Measurements from ENCODE around the gene FICD.
A peak's percentile ranks its signal among the peaks of the same experiment; 100 is the strongest.

FICD gene

GRCh38 chr12:108514973-108515814 lies at the start of gene FICD:
FICD (plus strand) TSS chr12:108515277; CDS start chr12:108516973, 1,696 bp downstream.
- H3K4me1 ChIP-seq (ENCODE audit: control insufficient read depth, insufficient read depth, low read length): peaks cover 10% of the 10 kb centered on the region
- H3K36me3 ChIP-seq (ENCODE audit: control insufficient read depth, insufficient read depth, low read length): peaks cover 16% of the 10 kb centered on the region
- H3K9ac ChIP-seq (ENCODE audit: low read length): peak within 1 kb of the TSS; percentile 84
- peak within 1 kb of the TSS; percentile 95 for H3K4me3 ChIP-seq (ENCODE audit: low read length)
- peak within 1 kb of the TSS; percentile 43 for H3K27ac ChIP-seq (ENCODE audit: low read depth, low read length)
- H3K27me3 ChIP-seq (ENCODE audit: control insufficient read depth, insufficient read depth, low read length): no peaks in the 10 kb centered on the region

- H3K27ac ChIP-seq (ENCODE audit: low read depth, low read length): no peak overlapping the region
- no peaks in the 10 kb centered on the region for H3K27me3 ChIP-seq (ENCODE audit: control insufficient read depth, insufficient read depth, low read length)
- H3K4me3 ChIP-seq (ENCODE audit: low read length): no peak overlapping the region
- H3K9ac ChIP-seq (ENCODE audit: low read length): no peak overlapping the region
- H3K4me1 ChIP-seq (ENCODE audit: control insufficient read depth, insufficient read depth, low read length): no peaks in the 10 kb centered on the region
- H3K36me3 ChIP-seq (ENCODE audit: control insufficient read depth, insufficient read depth, low read length): no peaks in the 10 kb centered on the region
These were observed 49.7 kb upstream of the FICD start for GRCh38 chr12:108465417-108465816.

- Histone ChIP-seq H3K27me3 (ENCODE audit: control insufficient read depth, insufficient read depth, low read length) (no peaks in the 10 kb centered on the region), H3K36me3 (ENCODE audit: control insufficient read depth, insufficient read depth, low read length) (no peaks in the 10 kb centered on the region), H3K4me3 (ENCODE audit: low read length) (no peak overlapping the region), H3K9ac (ENCODE audit: low read length) (no peak overlapping the region), H3K27ac (ENCODE audit: low read depth, low read length) (no peak overlapping the region), H3K4me1 (ENCODE audit: control insufficient read depth, insufficient read depth, low read length) (no peaks in the 10 kb centered on the region)
These were observed 46.7 kb upstream of the FICD start for GRCh38 chr12:108468196-108468968.

- Histone ChIP-seq H3K4me1 (ENCODE audit: control insufficient read depth, insufficient read depth, low read length) (no peaks in the 10 kb centered on the region), H3K27me3 (ENCODE audit: control insufficient read depth, insufficient read depth, low read length) (no peaks in the 10 kb centered on the region), H3K36me3 (ENCODE audit: control insufficient read depth, insufficient read depth, low read length) (no peaks in the 10 kb centered on the region), H3K9ac (ENCODE audit: low read length) (no peak overlapping the region), H3K4me3 (ENCODE audit: low read length) (no peak overlapping the region), H3K27ac (ENCODE audit: low read depth, low read length) (no peak overlapping the region)
These were observed 41.5 kb upstream of the FICD start for GRCh38 chr12:108473400-108474055.

GRCh38 chr12:108475396-108475795 lies 39.7 kb upstream of the FICD start:
- H3K27me3 ChIP-seq (ENCODE audit: control insufficient read depth, insufficient read depth, low read length): no peaks in the 10 kb centered on the region
- no peak overlapping the region for H3K9ac ChIP-seq (ENCODE audit: low read length)
- no peak overlapping the region for H3K27ac ChIP-seq (ENCODE audit: low read depth, low read length)
- H3K4me1 ChIP-seq (ENCODE audit: control insufficient read depth, insufficient read depth, low read length): no peaks in the 10 kb centered on the region
- no peak overlapping the region for H3K4me3 ChIP-seq (ENCODE audit: low read length)
- H3K36me3 ChIP-seq (ENCODE audit: control insufficient read depth, insufficient read depth, low read length): no peaks in the 10 kb centered on the region

- no peak overlapping the region for H3K9ac ChIP-seq (ENCODE audit: low read length)
- no peaks in the 10 kb centered on the region for H3K36me3 ChIP-seq (ENCODE audit: control insufficient read depth, insufficient read depth, low read length)
- no peaks in the 10 kb centered on the region for H3K4me1 ChIP-seq (ENCODE audit: control insufficient read depth, insufficient read depth, low read length)
- H3K4me3 ChIP-seq (ENCODE audit: low read length): no peak overlapping the region
- no peaks in the 10 kb centered on the region for H3K27me3 ChIP-seq (ENCODE audit: control insufficient read depth, insufficient read depth, low read length)
- H3K27ac ChIP-seq (ENCODE audit: low read depth, low read length): no peak overlapping the region
These were observed 37.8 kb upstream of the FICD start for GRCh38 chr12:108477055-108477880.

- Histone ChIP-seq H3K4me3 (ENCODE audit: low read length) (no peak overlapping the region), H3K36me3 (ENCODE audit: control insufficient read depth, insufficient read depth, low read length) (no peaks in the 10 kb centered on the region), H3K4me1 (ENCODE audit: control insufficient read depth, insufficient read depth, low read length) (no peaks in the 10 kb centered on the region), H3K27ac (ENCODE audit: low read depth, low read length) (no peak overlapping the region), H3K27me3 (ENCODE audit: control insufficient read depth, insufficient read depth, low read length) (no peaks in the 10 kb centered on the region), H3K9ac (ENCODE audit: low read length) (no peak overlapping the region)
These were observed 37.2 kb upstream of the FICD start for GRCh38 chr12:108477881-108478259.

GRCh38 chr12:108478611-108479206 lies 36.4 kb upstream of the FICD start:
- Histone ChIP-seq H3K27ac (ENCODE audit: low read depth, low read length) (no peak overlapping the region), H3K4me1 (ENCODE audit: control insufficient read depth, insufficient read depth, low read length) (no peaks in the 10 kb centered on the region), H3K9ac (ENCODE audit: low read length) (no peak overlapping the region), H3K27me3 (ENCODE audit: control insufficient read depth, insufficient read depth, low read length) (no peaks in the 10 kb centered on the region), H3K4me3 (ENCODE audit: low read length) (no peak overlapping the region), H3K36me3 (ENCODE audit: control insufficient read depth, insufficient read depth, low read length) (no peaks in the 10 kb centered on the region)

- Histone ChIP-seq H3K27me3 (ENCODE audit: control insufficient read depth, insufficient read depth, low read length) (no peaks in the 10 kb centered on the region), H3K4me3 (ENCODE audit: low read length) (no peak overlapping the region), H3K9ac (ENCODE audit: low read length) (no peak overlapping the region), H3K27ac (ENCODE audit: low read depth, low read length) (no peak overlapping the region), H3K4me1 (ENCODE audit: control insufficient read depth, insufficient read depth, low read length) (no peaks in the 10 kb centered on the region), H3K36me3 (ENCODE audit: control insufficient read depth, insufficient read depth, low read length) (no peaks in the 10 kb centered on the region)
These were observed 35.6 kb upstream of the FICD start for GRCh38 chr12:108479364-108480070.

GRCh38 chr12:108482717-108483212 lies 32.3 kb upstream of the FICD start:
- H3K27ac ChIP-seq (ENCODE audit: low read depth, low read length): no peak overlapping the region
- H3K36me3 ChIP-seq (ENCODE audit: control insufficient read depth, insufficient read depth, low read length): no peaks in the 10 kb centered on the region
- H3K9ac ChIP-seq (ENCODE audit: low read length): no peak overlapping the region
- no peaks in the 10 kb centered on the region for H3K4me1 ChIP-seq (ENCODE audit: control insufficient read depth, insufficient read depth, low read length)
- no peaks in the 10 kb centered on the region for H3K27me3 ChIP-seq (ENCODE audit: control insufficient read depth, insufficient read depth, low read length)
- H3K4me3 ChIP-seq (ENCODE audit: low read length): no peak overlapping the region
